T follicular helper cell (primary cell): ENCODE measurements around the gene SFMBT2.
"Not testable (repeated sequence)": the region's sequence is repeated elsewhere in the genome, so short reads cannot be mapped to it uniquely, and the experiment has no call there.

Source experiments
- DNase-seq: peaks from one replicate; pipeline ENCODE4 v3.0.0-alpha.2; 2020; ENCODE audit warnings: low read depth

The SFMBT2 gene

GRCh38 chr10:7184660-7185366 lies 226.0 kb downstream of the SFMBT2 start:
- no peak for DNase-seq

DNA sequence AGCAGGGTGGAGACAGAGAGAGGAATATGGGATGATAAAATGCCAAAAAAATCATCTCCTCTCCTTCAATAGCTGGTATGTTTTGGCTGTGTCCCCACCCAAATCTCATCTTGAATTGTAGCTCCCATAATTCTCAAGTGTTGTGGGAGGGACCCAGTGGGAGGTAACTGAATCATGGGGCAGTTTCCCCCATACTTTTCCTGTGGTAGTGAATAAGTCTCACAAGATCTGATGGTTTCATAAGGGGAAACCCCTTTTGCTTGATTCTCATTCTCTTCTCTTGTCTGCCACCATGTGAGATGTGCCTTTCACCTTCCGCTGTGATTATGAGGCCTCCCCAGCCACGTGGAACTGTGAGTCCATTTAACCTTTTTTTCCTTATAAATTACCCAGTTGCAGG lies 226.7 kb downstream of the SFMBT2 start:
- DNase-seq = not testable (repeated sequence)

DNA sequence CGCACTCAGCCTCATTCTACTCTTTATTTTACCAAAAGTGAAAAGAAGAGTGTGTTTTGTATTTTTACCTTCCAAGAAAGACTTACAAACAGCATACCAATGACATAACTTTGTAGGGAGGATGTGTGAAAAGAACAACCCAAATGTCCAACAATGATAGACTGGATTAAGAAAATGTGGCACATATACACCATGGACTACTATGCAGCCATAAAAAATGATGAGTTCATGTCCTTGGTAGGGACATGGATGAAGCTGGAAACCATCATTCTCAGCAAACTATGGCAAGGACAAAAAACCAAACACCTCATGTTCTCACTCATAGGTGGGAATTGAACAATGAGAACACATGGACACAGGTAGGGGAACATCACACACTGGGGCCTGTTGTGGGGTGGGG lies 228.5 kb downstream of the SFMBT2 start:
- DNase-seq = not testable (repeated sequence)

DNA sequence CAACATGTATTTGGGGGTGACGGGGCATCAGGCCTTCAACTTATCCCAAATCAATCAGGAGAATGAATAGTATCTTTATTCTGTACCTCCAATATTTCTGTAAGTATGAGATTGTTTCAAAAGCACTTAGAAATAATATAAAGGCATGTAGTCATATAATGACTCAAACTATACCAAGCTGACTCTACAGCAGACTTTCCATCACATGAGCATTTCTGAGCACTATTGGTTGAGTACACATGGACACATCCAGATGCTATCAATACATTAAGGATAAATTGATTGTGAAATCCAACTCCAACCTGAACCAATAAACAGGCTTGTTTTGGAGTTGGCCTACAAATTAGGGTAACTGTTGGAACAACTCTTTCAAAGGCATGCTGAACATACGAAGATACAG lies 229.4 kb downstream of the SFMBT2 start:
- no peak for DNase-seq

GRCh38 chr10:7179536-7179935 lies 231.3 kb downstream of the SFMBT2 start:
- no peak for DNase-seq

- DNase-seq = no peak
Measured at GRCh38 chr10:7173948-7174347, 236.9 kb downstream of the SFMBT2 start.

GRCh38 chr10:7171825-7172224 lies 239.0 kb downstream of the SFMBT2 start:
- DNase-seq = no peak

DNA sequence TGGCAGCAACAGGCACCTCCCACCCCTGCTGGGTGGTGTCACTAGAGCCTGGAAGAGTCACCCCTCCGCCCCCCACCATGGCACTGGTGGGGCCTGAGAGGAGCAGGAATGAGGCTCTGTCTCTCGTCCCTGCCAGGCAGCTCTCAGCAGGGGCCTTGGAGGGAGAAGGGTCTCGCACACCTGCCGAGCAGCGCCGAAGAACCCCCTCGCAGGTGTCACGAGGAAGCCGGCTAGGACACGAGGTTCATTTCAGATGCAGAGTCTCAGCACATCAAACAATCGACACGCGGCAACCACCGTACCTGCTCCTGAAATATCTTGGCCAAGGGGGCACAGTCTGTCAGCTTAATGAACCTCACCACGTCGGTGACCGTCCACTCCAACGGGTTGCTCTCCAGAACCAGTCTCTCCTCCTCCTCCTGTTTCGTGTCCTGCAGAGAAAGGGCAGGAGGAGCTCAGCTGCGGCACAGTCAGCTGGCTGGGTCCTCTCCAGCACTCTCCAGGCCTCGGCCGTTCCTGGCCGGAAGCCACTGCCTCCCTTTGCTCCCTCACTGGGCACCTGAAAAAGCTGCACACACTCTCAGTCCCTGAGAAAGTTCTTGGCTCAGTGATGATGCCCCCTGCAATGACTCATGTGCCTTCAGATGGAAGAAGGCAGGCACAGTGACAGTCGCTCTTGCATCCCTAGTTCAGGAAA lies 240.1 kb downstream of the SFMBT2 start:
- no peak for DNase-seq

GRCh38 chr10:7168414-7168813 lies 242.4 kb downstream of the SFMBT2 start:
- DNase-seq = no peak

- DNase-seq = no peak
Measured at GRCh38 chr10:7165500-7166177, 245.2 kb downstream of the SFMBT2 start.

DNA sequence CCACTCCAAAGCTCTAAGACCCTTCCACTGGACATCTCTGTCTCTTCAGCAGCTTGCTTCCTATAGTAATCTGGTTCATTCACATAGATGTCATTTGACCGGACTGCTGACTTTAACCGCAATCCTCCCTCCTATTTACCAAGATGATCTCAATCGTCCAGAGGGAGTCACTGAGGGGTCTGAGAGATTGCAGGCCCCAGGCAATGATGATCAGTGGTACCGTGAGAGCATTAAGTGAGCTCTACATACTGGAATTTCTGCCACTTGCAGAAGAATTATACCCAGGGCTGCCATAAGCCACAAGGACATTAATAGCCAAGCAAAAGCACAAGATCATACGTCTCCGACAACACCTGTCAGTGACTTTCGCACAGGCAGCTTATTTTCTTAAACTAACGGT lies 245.9 kb downstream of the SFMBT2 start:
- DNase-seq = no peak

DNA sequence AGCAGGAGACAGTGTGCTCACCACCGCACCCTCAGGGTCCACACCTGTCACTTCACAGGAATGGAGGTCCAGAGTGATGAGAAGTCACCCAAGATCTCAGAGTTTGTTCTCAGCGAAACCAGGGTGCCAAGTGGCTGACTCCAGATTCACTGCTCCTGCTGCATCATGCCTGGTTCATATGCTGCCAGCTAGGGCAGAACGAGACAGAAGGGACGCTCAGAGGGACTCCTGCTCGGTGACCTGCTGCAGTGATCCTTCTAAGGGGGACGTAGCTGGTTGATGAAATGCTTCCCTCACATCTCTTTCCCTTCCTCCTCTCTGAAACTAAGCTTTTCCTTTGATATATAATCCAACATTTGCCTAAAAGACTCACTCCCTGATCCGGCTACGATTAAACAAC lies 248.5 kb downstream of the SFMBT2 start:
- no peak for DNase-seq

DNA sequence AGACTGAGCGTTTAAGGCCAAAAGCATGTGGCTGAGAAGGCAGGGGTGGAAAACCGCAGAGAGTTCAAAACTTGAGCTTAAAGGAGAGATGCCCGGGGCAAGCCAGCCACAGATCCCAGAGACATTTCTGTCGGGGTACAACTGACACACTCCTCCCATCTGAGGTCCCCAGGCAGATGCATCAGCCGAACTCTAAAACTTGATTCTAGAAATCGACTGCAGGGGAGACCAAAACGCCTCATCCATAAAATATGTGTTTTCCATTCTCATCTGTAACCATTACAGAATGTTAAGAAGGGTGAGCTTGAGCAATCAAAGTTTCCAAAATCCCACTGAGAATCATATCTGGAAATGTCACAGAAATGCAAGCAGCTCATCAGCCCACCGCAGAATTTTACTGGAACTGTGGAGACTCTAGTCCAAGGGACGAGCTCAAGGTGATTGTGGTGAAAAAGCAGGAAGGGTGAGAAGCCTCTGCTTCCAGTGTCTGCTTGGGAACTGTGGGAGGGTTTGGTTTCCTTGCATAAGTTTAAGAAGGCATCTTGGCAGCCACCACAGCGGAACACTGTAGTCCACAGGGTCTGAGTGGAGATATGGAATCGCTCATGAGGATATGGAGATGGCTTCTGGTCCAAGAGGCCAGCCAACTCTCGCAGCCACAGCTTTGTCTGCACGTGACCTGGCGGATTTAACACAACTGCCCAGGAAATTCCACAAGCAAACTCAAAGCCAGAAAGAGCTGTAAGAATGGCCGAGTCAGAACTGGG lies 249.2 kb downstream of the SFMBT2 start:
- no peak for DNase-seq

DNA sequence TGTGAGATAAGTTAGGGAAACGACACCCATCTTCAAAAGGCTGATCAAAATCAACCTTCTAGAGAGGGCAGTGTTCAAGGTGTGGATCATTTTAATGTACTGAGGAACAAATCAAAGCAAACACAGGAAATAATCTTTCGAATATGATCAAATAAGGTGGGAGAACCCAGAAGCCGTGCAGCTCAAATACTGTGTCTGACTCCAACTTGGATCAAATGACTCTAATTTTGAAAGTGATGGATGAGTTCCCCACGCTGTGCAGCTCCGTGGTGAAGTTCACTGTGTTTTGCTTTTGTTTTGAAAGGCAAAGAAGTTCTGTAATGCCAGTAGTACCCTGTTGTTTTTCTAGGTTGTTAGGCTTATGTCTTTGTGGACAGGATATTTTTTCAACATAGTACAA lies 250.9 kb downstream of the SFMBT2 start:
- no peak for DNase-seq

- no peak for DNase-seq
Measured at GRCh38 chr10:7159517-7159916, 251.3 kb downstream of the SFMBT2 start.

- DNase-seq = no peak
Measured at GRCh38 chr10:7157091-7157490, 253.7 kb downstream of the SFMBT2 start.

GRCh38 chr10:7153750-7154149 lies 257.1 kb downstream of the SFMBT2 start:
- no peak for DNase-seq

GRCh38 chr10:7152982-7153381 lies 257.9 kb downstream of the SFMBT2 start:
- DNase-seq = no peak

DNA sequence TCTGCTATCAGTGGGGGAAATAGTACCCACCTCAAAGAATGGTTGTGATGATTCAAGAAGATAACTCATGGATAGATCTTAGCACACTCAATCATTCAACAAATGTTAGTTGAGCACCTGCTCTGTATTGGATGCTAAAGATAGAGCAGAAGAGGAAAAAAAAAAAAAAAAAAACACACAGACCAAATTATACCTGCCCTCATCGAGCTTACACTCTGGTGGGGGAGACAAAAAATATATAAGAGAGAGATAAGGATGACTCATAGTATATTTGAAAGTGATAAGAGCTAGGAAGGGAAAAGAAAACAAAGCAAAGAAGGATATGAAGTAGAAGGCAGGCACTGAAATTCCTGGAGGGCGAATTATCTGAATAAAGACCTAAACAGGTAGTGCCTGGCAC lies 258.5 kb downstream of the SFMBT2 start:
- no peak for DNase-seq

DNA sequence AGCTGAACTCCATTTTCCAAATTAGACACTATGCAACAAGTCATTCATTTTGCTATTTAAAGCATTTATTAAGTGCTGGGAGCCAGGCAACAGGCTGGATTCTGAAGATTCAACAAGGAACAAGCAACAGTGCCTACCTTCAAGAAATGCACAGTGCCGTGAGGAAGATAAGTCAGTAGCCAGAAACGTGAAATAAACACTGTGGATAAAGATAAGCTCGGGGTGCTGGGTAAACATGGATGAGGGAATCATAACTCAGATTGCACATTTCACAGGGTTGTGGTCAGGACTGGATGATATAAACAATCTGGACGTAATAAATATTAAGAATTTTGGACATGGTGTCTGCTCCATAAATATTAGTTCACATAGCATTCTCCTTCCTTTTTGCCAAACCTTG lies 259.3 kb downstream of the SFMBT2 start:
- DNase-seq = no peak

- no peak for DNase-seq
Measured at GRCh38 chr10:7150349-7150748, 260.5 kb downstream of the SFMBT2 start.

DNA sequence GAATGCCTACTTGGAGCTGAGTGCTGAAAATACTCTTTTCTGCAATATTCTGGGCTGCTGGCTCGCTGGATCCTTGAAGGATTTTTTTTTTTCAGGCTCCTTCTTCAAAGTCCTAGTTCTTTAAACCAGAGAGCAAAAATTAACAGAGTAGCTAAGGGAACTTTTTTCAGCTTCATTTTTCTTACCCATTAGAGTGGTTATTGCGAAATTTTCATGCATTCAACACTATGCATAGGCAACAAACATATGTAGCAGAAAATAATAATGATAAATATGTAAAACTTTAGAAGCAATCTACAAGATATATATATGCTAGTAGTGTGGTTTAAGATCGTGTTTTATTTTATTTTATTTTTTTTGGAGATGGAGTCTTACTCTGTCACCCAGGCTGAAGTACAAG lies 264.6 kb downstream of the SFMBT2 start:
- DNase-seq = no peak
